ENCODE data around the gene VWDE.
"Not testable (repeated sequence)": the region's sequence is repeated elsewhere in the genome, so short reads cannot be mapped to it uniquely, and the experiment has no call there.

VWDE gene

DNA sequence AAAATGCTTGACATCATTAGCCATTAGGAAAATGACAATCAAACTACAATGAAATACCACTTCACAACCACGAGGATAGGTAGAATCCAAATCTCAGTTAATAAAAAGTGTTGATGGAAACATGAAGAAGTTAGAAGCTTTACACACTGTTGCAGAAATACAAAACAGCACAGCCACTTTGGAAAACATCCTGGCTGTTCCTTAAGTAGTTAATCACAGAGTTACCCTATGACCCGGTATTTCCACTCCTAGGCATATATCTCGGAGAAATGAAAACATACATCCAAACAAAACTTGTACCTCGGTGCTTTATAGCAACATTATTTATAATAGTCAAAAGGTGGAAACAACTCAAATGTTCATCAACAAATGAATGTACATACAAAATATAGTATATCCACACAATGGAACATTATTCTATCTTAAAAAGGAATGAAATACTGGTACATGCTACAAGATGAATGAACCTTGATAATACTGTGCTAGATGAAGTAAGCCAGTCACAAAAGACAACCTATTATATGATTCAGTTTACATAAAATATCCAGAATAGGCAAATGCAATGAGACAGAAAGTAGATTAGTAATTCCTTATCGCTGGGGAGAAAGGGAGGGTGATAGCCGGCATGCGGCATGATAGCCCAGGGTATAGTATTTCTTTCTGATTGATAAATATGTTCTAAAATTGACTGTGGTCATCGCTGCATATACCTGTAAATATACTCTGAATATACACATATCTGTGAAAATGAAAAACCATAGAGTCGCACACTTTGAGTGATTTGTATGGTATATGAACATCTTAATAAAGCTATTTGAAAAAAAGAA lies 1.9 kb downstream of the VWDE start:
- no peak for DNase-seq

DNA sequence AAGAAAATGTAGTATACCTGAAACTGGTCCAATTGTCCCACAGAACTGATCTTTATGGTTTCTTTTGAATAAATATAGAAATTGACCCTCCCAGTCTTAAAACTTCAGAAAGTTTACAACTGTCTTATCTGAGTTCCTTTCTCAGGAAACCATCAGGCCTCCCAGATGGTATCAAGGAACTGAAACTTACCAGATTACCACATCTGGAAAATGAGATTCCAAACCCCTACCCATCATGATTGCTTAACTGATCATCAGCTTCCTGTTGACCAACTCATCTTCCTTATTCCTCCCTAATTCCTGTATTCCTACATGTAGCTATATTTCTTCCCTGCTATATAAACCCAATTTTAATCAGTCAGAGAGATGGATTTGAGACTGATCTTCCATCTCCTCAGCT lies 5.5 kb downstream of the VWDE start:
- DNase-seq, result no peak

DNA sequence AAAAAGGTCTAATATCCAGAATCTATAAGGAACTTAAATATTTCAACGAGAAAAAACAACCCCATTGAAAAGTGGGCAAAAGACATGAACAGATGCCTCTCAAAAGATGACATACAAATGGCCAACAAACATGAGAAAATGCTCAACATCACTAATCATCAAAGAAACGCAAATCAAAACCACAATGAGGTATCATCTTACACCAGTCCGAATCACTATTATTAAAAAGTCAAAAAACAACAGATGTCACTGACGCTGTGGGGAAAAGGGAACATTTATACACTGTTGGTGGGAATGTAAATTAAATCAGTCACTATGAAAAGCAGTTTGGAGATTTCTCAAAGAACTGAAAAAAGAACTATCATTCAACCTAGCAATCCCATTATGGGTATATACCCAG lies 6.0 kb downstream of the VWDE start:
- no peak for DNase-seq

DNA sequence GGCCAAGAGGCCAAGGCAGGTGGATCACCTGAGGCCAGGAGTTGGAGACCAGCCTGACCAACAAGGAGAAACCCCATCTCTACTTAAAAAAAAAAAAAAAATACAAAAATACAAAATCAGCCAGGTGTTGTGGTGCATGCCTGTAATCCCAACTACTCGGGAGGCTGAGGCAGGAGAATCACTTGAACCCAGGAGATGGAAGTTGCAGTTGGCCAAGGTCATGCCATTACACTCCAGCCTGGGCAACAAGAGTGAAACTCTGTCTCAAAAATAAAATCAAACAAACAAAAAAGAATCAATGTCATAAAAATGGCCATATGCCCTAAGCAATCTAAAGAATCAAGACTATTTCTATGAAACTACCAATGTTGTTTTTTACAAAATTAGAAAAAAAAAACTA lies 7.0 kb downstream of the VWDE start:
- not testable (repeated sequence) for DNase-seq

DNA sequence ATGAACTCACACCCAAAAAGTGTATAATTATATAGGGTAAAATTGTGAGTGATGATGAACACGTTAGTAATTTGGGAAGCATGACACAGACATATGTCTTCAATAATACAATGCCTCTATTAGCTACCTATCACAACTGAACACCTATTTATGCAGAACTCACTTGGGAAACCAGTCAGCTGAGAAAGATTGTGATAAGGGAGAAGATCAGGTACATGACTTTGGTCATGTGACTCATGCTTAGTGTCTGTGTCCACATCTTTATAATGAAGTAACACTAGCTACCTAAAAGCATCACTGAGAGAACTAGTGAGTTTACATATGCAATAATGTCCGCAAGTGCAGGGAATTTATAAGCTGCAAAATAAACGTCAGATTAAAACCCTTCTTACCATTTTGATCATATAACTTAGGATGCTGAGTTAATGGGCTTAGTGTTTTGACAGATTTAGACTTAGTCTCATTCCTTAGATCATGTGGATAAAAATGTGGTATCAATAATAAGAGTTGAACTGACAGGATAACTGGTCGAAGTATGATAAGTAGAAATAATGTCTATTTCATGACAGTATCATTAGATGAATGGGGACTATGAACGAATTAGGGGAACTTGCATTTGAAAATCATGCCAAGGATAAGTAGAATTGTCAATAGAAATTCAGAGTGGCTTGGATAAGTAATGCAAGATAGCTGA lies 11.6 kb downstream of the VWDE start:
- no peak for DNase-seq

DNA sequence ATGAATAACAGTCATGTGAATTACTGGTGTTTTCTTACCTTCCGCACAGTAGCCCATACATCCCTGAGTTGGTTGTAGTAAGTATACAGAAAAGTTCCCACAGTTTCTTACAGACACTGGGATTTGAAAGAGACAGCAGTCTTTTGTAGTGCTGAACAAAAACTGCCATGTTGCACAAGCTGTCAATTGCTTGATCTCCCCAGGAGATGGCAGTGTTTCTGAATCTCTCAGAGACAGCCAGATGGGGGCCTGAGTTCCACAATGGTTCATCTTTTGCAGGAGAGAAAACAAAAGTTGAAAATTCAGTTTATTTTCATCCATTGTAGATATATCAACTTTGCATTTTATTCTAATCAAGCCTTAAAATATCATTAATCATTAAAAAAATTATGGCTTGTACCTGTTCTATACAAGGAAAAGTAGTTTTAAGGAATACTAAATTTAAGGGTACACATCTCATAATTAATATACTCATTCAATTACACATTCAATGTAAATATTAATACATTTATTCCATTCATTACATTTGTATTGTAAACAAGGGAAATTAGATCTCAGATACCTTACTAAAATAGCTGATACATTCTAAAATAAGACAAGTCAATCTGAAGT lies 14.5 kb downstream of the VWDE start:
- peak; percentile 25 for DNase-seq

DNA sequence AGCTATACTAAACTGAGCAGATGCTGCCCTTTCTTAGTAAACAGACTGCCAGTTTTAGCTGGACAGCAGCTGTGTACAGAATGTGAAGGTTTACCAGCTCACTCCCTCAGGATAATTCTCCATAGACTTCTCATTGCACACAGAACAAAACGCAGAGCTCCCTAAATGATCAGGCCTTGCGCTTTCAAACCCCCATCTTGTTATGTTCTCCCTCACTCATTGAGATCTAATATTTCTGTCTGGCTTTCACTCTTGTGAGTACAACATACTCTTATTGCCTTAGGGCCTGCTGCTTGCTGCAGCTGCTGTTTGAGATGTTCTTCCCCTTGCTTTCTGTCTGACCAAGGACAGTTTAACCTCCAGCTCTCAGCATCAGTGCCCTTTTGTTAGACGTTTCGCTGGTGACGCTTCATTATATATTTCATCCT lies 17.3 kb downstream of the VWDE start:
- DNase-seq, result peak; percentile 51

DNA sequence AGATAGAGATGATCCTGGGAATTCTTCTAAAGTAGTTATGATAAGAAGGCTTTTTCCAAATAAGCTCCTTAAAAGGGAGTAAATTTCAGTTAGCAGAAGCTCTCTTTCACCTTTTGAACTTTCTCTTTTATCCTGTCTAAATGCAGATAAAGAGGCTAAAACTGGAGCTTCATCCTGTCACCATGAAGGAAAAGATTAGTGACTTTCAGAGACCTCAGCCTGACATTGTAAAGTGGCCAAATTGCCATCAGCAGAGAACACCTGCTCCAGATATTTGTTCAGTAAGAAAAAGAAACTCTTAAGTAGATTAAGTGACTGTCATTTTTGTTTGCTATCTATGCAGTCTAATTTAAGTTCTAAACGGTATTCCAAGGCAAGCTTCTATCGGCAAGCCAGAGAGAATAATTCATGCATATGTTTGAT lies 18.3 kb downstream of the VWDE start:
- no peak for DNase-seq

DNA sequence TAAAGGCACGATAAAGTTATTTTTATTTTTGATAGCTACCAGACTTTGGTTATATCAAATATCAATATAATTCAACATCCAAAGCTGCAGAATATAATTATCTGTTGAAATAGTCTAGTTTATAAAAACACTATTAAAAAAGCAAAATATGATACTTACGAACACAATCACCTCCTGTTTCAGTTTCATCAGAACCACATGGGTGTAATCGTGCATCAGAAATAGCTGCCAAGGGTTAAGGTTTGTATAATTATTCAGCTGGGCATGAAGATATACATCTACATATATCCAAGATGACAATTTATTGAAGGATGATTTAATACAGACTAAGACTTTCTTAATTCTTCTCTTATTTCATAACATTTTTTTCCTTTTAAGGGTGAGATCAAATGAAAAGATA lies 20.3 kb downstream of the VWDE start:
- no peak for DNase-seq

DNA sequence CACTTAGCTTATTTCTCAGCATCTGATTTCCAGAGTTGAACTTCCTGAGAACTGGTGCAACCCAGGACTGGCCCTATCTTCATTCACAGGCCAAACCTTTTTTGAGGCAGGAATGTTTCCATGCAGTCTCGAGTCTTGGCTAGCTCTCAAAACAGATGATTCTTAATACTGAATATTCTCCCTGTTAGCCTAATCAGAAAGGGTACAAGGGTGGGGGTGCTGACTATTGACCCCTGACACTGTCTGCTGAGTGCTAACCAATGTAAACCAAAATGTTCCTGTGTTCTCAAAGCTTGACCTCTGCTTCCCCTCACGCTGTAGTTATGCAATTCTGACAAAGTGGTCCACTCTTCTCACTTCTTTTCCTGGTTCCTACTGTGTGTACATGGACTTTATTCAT lies 25.3 kb downstream of the VWDE start:
- DNase-seq, result no peak

DNA sequence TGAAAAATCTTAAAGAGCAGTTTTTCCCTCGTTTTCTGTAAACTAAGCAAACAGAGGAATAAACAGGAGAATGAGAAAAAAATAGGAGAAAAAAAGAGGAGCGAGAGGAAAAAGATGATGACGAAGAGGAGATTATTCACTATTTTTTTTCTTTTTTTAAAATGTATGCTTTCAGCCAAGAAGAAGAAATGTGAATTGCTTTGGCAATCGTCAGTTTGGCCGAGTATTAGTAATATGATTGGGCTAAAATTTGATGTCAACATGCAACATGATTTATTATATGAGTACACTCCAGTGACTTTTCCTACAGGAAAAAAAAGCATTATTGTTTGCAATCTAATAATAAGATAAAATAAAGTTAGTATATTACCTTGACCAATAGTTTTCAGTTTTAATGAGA lies 26.3 kb downstream of the VWDE start:
- DNase-seq, result no peak

DNA sequence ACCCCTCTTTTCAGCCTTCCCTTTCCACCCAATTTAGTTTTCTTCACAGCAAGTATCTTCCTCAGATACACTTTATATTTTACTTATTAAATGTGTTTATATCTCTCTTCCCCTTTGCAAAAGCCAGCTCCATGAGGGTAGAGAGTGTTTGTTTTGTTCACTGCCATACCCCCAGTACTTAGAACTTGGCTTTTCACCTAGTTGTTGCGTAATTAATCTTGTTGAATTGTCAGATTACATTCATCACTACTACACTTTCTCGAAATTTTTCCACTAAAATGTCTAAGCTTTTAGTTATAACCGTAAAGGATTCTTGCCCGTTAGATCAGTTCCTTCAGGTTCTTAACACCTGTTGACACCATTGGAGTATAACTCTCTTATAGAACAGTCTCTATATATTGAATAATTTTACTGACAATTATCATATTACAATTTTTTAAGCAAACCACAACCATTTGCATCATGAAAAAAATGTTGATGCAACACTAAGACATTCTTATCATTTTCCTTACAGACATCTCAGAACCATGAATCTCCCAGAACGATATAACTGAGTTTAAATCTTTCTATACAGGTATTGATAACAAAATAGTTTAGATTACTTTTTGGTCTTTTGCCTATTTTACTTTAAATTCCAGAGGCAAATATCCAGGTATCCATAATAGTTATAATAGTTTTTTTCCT lies 29.9 kb downstream of the VWDE start:
- no peak for DNase-seq

DNA sequence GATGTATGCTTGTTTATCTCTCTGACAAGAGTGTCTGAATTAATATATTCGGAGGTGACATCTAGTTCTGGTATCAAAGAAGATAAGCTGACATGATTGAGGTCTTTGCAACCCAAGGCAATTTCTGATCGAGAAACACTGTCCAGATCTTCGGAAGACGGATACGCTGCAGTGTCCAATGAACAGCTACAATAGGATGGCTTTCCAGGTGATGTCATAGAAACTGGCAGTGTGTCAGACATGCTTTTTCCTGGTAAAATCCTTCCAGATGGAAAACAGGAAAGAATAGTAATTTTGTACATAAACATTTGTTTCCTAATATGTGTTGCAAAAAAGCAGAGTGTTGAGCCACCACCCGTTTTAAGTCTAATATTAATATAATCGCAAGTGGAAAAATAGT lies 33.4 kb downstream of the VWDE start:
- DNase-seq, result no peak

DNA sequence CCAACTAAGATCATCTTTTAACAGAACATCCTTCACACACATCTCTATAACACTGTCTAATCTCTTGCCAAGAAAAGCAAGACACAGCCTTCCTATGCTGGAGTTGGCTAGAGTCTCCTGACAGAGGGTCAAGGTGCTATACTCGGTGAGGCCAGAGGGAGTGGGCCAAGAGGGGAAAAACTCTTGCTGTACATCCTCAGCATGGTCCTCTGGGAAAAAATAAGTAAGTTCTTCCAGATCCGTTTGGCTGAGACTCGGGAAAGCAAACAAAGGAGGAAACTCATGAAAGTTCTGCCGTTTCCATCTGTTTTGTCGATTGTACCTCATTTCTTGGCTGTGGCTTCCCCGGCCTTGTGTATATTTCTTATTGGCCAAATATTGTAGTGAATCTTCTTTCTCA lies 33.9 kb downstream of the VWDE start:
- DNase-seq, result no peak

DNA sequence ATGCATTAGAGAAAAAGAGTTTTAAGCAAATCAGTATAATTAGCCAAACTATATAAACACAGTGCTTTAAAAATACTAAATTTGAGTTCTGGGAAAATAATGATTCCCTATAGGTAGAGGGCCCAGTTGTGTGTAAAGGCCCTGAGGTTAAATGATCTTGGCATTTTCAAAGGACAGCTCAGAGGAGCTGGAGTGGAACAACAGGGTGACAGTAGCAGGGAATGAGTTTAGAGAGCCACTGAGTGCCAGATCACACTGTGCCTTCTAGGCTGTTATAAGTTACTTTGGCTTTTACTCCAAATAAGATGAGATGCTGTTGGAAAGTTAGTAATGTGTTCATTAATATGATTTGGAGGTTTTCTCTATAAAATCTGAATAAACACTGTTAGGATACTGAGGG lies 34.6 kb downstream of the VWDE start:
- no peak for DNase-seq

DNA sequence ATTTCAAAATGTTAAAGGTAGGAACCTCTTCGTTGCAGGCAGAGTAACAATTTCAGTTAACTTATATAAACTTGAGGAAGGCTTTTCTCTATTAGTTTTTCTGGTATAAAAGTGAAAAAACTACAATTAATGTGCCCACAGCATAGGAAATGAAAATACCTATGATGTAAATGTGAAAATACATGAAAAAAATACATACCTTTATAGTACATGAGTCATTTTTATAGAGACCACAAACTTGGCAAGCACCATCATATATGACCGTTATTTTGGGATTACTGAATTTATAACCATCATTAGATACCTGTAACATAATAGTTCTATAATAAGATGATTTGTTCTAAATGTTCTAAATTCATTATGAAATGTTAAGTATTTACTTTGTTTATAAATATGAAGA lies 42.7 kb downstream of the VWDE start:
- no peak for DNase-seq

DNA sequence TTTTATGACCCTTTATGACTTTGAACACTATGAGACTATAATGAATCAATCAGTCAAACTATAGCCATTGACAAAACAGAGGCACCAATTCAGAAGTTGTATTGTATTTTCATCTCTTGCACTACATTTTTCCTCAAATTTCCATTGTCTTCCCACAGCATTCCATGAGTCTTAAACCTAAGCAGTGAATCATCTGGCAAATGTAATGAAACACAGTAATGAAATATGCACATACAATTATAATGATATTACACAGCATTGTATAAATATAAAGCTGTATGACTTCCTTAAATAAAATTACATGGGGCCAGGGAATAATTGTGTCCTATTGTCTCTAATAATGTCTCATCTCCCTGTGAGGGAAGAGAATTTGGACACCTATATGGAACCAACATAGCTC lies 45.0 kb downstream of the VWDE start:
- DNase-seq, result no peak

DNA sequence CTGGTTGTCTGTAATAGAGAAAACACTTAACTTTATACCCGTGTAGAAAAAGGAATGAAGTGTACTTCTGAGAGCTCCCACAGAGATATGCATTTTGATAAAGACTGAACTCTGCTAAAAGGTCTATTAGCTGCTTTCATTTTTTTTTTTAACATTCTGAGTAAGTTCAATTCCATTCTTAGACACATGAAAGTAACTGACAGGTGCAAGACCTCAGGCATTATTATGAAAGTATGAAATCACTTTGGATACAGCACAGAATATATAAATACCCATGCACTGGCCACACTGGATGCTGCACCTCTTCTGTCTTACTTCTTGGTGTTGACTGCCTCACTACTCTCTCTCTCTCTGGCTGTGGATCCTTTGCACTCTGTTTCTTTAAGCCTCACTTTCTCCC lies 46.2 kb downstream of the VWDE start:
- DNase-seq, result no peak

DNA sequence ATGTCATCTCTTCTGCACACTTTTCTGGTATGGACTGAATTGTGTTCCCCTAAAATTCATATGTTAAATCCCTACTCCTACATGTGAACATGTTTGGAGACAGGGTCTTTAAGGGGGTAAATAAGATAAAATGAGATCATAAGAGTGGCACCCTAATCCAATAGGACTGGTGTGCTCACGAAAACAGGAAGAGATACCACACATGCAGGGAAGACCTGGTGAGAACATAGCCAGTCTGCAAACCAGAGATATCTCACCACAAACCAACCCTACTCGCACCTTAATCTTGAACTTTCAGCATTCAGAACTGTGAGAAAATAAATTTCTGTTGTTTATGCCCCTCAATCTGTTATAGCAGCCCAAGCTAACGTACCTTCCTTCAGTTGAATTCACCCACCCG lies 51.8 kb downstream of the VWDE start:
- DNase-seq, result no peak

DNA sequence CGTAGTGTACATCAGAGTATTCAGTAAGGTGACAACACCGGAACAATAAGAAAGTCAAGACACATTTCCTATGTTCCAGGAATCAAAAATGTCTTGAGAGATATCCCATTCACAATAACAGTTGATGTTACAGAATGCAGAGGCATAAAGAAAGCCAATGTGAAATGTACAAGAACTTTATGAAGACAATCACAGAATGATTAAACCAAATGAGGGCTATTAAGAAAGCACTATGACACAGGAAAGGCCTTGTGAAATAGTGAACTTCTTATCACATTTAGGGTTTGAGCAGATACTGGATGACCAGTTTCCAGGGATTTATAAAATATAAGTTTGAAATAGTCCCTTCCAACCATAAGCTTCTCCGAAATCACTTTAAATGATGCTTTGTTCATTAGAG lies 52.7 kb downstream of the VWDE start:
- DNase-seq, result no peak

DNA sequence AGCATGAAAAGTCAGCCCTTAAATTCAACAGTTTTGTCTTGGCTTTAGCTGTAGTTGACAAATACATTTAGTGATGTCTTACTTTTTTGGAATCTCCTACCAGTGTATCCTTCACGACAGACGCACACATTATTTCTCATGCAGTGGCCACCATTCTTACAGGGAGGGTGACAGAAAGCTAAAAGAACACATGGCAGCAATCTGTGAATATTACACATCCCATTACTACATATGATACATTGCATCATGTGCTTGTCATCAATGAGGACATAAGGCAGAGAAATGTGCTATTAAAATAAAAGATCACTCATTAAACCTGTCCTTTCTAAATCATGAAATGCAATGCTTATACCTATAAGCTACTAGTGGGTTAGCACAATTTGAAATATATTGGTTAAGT lies 66.6 kb downstream of the VWDE start:
- DNase-seq, result no peak

DNA sequence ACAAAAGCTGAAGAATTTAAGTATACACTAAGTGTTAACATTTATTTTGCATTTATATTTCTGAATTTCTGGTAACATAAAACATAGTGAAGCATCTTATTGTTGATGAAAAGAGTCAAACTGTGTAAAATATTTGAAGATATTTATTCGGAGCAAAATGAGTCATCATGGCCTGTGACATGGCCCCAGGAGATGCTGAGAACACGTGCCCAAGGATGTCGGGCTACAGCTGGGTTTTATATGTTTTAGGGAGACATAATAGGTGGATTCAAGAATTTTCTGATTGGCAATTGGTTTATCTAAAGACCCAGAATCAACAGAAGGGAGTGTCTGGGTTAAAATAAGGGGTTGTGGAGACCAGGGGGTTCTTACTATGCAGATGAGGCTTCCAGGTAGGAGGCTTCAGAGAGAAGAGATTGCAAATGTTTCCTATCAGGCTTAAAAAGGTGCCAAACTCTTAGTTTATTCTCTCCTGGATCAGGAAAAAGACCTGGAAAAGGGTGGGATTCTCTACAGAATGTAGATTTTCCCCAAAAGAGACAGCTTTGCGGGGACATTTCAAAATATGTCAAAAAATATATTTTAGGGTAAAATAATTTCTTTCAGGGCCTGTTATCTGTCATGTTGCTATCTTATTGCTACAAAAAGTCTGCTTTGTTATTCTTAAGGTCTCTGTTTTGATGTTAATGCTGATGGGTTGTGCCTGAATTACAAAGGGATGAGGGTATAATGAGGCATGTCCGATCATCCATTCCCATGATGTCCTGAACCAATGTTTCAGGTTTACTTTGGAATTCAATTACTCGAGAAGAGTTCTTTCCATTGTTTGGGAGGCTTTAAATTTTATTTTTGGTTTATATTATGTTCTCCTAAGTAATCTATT lies 74.5 kb downstream of the VWDE start:
- no peak for DNase-seq

DNA sequence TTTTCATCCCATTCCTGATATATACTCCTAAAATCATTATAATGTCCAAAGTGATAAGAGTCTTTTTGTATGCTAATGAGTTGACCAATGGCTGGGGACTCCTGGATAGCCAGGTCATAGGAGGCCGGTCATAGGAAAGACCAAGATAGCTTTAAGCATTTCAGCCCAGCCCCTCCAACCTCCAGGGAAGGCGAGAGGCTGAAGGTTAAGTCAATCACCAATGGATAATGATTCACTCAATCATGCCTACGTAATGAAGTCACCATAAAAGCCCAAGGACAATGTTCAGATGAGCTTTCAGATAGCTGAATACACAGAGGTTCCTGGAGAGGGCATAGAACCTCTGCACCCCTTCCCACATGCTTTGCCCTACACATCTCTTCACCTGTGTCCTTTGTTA lies 75.7 kb downstream of the VWDE start:
- no peak for DNase-seq

Data from DMS153 (cell line).